PFSK-1 (cell line): ENCODE measurements around the gene TPCN1.

Experiments used
- TAF1 ChIP-seq: IDR thresholded peaks from 2 replicates; pipeline ENCODE4 v1.6.1; 2012; ENCODE audit warnings: low read length, control low read depth, borderline replicate concordance; ENCODE audit not compliant: insufficient read depth
- TF ChIP-seq, protein P1 (sequence below), 2 experiments: IDR thresholded peaks; 2 replicates each; pipeline versions ENCODE4 v1.6.1 to v1.8.0; 2011 to 2012; ENCODE audit warnings: low read depth in 2 of 2, low read length in 2 of 2, control low read depth in 1 of 2, inconsistent platforms in 1 of 2, mild to moderate bottlenecking in 1 of 2, moderate library complexity in 1 of 2; ENCODE audit not compliant: insufficient read depth in 1 of 2

DNA sequence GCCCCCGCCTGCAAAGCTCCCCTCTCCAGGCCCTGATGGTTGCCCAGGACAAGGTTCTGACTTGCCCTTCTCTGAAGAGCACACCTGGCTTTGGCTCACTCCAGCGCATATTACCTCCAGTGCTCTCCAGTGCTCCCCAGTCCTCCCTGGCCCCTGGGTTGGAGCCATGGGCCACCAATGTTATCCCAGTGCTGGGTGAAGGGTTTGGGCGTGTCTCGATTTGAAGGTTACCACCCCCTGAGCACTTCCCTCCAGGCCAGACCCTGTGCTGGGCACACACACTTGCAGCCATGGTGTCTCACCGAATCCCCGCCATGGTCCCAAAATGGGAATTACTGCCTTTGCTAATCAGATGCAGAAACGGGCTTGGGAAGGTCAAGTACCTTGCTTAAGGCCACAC is 24.7 kb upstream of the TPCN1 start:
- TF ChIP-seq, protein P1, sequence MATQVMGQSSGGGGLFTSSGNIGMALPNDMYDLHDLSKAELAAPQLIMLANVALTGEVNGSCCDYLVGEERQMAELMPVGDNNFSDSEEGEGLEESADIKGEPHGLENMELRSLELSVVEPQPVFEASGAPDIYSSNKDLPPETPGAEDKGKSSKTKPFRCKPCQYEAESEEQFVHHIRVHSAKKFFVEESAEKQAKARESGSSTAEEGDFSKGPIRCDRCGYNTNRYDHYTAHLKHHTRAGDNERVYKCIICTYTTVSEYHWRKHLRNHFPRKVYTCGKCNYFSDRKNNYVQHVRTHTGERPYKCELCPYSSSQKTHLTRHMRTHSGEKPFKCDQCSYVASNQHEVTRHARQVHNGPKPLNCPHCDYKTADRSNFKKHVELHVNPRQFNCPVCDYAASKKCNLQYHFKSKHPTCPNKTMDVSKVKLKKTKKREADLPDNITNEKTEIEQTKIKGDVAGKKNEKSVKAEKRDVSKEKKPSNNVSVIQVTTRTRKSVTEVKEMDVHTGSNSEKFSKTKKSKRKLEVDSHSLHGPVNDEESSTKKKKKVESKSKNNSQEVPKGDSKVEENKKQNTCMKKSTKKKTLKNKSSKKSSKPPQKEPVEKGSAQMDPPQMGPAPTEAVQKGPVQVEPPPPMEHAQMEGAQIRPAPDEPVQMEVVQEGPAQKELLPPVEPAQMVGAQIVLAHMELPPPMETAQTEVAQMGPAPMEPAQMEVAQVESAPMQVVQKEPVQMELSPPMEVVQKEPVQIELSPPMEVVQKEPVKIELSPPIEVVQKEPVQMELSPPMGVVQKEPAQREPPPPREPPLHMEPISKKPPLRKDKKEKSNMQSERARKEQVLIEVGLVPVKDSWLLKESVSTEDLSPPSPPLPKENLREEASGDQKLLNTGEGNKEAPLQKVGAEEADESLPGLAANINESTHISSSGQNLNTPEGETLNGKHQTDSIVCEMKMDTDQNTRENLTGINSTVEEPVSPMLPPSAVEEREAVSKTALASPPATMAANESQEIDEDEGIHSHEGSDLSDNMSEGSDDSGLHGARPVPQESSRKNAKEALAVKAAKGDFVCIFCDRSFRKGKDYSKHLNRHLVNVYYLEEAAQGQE (IDR thresholded peaks at IDR 0.05; ENCODE audit: insufficient read depth in 1 of 2, low read depth in 2 of 2, low read length in 2 of 2) = no peak
- TF ChIP-seq TAF1 = no peak
